Measurements from ENCODE around the gene C9orf50.
"Not testable (repeated sequence)": the region's sequence is repeated elsewhere in the genome, so short reads cannot be mapped to it uniquely, and the experiment has no call there.

C9orf50 gene

DNA sequence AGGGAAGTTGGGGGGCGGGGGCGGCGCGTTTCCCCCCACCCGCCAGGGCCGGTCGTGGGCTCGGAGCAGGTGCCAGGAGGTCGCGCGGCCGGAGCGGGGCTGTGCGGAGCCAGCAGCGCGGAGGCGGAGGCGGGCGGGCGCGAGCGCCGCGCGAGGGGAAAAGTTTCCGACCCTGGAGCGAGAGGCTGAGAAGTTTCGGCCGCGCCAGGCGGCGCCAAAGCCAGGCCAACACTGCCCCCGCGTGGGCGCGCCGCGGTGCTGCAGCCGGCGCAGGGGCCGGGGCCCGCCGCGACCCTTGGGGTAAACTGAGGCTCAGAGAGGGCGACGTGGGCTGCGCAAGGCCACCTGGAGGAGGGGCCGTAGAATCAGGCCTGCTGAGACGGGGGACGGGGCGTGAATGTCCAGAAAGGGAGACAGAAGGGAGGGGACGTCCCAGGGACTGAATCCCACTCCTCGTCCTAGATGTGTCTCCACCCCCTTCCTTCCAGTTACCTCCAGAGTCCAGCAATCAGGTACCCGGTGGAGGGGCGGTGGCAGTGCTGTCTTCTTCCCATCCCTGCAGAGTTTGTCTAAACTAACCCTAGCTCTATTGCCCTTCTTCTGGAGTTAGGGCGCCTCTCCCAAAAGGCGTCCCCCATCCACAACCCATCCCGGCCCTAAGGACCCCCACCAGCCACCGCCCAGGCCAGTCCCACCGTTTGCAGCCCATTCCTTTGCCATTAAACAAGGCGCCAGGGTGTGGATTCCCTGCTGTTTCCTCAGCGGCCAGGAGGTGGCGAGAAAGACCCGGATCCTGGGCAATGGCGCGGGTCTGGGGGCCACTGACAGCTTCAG, 10.2 kb downstream of the C9orf50 start:
- peak; percentile 66 for DNase-seq (ENCODE audit: low spot score)

DNA sequence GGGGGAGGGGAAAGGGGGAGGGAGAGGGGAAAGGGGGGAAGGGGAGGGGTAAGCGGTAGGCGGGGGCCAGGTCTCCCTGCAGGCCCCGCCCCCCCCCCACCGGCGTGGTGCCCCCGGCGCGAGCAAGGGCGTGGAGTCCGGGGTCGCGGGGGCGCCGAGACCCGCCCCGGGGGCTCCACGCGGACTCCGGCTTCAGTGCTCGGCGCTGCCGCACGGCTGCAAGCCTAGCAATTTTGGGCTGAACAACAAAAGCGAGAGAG, 10.8 kb downstream of the C9orf50 start:
- DNase-seq (ENCODE audit: low spot score), result no peak

GRCh38 chr9:129609486-129610212, 11.3 kb downstream of the C9orf50 start:
- DNase-seq (ENCODE audit: low spot score), result no peak

DNA sequence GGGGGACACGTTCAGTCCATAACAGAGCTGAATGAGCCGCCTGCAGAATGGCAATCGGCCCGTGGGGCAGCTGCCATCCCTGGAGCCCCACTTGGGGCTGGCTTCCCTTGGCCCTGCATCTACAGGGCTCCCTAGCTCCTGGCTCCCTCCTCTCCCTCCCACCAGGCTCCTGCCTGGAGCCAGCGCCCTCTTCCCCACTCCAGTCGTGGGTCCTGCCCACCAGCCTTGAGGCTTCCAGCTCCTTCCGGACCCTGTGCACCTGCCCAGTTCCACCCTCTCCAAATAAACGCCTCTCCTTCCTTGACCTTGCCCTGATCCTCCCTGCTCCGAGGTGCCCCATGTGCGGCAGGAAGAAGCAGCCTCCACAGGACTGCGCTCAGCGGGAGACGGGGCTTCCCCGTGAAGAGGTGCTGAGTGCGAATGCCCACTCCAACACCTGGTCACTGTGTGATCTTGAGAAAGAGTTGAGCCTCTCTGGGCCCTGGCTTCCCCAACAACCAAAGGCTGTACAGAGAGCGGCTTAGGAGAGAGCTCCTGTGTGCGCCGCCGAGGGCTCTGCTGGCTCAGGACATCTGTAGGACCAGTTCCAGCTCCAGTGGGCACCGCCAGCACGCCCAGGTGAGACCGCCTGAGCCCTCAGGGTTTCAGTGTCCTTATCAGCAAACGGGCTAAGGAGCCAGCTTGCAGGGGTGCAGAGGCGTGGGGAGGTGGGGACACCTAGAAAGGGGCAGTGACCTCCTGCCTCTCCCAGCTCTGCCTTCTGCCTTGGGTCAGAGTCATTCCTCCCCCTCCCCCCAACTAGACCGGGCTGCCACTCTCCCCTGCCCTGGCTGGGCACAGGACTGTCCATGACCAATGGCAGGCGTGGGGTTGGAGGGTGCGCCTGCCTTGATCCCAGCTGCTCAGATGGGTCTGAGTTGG, 12.1 kb downstream of the C9orf50 start:
- DNase-seq (ENCODE audit: low spot score), result no peak

GRCh38 chr9:129607027-129607387, 13.9 kb downstream of the C9orf50 start:
- no peak for DNase-seq (ENCODE audit: low spot score)

GRCh38 chr9:129606161-129607026, 14.5 kb downstream of the C9orf50 start:
- no peak for DNase-seq (ENCODE audit: low spot score)

DNA sequence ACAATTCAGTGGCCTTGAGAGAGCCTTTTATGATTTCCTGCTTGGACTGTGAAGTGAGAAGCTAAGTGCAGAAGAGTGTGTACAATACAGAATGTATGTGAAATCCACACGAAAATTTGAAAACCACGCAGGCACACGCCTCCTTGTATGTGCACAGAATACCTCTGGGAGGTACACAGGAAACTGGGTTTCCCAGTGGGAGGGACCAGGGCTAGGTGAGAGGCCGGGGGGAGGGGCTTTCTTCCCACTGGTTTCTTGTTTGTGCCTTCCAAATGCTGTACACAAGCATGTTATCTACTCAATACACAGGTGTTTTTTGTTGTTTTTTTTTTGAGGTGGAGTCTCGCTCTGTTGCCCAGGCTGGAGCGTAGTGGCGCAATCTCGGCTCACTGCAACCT, 16.1 kb downstream of the C9orf50 start:
- no peak for DNase-seq (ENCODE audit: low spot score)

GRCh38 chr9:129604056-129604765, 16.7 kb downstream of the C9orf50 start:
- DNase-seq (ENCODE audit: low spot score), result no peak

- no peak for DNase-seq (ENCODE audit: low spot score)
Observed at GRCh38 chr9:129602598-129603415, 18.1 kb downstream of the C9orf50 start.

DNA sequence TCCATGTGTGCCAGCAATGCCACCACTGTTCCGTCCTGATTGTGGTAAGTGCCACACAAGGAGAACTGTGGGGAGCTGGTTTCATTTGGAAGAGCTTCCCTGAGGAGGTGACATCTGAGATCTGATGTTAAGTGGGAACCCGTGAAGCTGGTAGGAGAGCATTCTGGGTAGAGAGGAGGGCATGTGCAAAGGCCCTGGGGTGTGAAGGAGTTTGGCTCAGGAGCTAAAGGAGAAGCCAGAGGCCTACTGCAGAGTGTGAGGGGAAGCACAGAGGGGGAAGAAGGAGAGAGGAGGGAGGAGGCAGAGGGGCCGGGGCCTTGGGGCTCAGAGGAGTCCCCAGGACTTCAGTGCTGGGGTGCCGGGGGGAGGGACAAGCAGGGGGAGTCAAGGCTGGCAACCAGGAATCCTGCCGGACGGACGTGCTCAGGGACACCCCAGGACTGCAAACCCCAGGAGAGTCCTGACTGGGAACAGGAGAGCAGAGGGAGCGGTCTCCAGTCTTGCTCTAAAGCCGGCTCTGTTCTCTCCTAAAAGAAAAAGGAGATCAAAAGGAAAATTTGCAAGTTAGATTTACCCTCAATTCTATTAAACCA, 19.7 kb downstream of the C9orf50 start:
- DNase-seq (ENCODE audit: low spot score), result no peak

GRCh38 chr9:129598089-129598596, 22.8 kb downstream of the C9orf50 start:
- no peak for DNase-seq (ENCODE audit: low spot score)

DNA sequence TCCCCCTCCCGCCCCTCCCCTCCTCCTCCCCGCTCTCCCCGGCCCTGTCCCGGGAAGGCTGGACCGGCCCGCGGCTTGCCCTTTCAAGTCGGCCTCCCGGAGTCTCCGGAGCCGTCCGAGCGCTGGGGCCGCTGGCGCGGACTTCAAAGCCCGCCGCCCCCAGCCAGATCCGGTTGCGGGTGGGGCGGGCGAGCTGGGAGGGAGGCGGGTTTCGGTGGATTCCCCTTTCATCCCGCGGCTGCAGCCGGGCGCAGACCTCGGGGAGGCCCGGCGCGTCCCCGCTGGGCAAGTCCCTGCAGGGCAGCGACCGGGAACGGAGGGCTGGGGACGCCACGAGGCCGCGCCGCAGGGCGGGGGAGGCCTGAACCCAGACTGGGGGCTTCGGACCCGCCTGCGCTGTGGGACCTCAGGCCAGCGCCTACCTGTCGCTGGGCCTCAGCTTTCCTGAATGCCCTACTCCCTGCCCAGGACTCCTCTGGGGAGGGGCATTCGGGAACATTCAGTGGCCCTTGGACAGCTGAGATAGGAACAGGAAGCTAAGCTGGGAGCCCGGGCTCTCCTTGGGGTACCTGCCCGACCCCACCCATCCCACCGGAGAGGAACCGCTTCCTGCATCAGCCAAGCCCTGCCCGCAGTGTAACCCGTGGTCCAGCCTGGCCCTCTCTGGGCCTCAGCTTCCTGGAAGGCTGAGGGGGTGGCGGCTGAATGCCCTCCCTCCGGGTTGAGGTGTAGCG, 23.4 kb downstream of the C9orf50 start:
- no peak for DNase-seq (ENCODE audit: low spot score)

DNA sequence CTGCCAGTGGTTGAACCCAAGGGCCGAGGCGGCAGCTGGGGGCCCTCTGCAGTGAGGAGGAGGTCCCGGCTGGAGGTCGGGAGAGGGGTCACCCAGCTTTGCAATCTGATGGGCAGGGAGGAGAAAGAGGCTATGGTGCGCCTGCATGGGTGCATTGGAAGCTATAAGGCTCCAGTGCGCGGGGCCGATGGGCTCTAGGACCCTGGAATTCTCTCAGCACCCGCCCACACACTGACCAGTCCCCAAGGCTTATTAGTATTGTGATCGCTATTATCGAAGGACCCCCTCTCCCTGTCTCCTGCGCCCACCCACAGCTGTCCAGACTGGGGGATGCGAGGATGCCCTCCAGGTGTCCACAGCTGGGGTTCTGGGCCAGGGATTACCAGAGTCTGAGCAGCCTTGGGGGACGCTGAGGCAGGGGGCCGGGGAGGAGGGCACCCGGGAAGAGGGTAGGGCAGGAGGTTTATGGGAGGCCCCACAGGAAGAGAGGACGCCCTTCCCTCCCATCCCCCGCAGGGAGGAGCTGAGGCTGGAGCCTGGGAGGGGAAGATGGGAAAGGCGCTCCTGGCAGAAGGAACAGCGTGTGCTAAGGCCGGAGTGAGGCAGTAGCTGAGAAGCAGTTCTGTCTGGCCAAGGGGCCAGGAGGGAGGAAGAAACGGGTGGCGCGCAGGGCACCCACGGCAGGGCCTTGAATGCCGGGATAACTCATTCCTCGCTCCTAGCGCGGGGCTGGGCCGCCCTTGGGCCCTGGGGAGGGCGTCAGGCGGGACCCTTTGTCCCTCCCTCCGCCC, 24.2 kb downstream of the C9orf50 start:
- peak; percentile 90 for DNase-seq (ENCODE audit: low spot score)

DNA sequence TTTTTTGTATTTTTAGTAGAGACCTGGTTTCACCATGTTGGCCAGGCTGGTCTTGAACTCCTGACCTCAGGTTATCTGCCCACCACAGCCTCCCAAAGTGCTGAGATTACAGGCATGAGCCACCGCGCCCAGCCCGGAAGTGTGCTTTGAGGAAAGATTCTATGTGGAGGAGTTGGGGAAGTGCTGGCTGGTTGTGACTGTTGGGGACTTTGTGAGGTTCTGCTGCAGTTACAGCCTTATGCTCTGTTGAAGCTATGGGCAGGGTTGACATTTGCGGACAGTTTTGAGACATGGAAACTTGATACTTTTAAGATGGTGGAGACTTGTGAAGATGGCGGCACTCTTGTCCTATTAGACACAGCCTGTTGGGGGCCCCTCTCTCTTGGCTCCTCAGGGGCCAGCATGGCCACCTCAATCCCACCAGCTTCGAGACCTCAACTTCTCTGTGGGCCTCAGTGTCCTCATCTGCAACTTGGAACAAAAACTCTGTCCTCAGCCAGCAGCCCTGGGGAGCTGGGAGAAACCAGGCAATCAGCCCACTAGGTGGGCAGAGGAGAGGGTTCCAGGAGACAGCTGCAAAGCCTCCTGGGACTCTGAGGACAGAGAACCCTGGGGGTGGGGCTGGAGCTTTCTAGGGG, 24.9 kb downstream of the C9orf50 start:
- DNase-seq (ENCODE audit: low spot score), result no peak

GRCh38 chr9:129595311-129595741, 25.6 kb downstream of the C9orf50 start:
- no peak for DNase-seq (ENCODE audit: low spot score)

- no peak for DNase-seq (ENCODE audit: low spot score)
Observed at GRCh38 chr9:129594632-129595031, 26.3 kb downstream of the C9orf50 start.

- not testable (repeated sequence) for DNase-seq (ENCODE audit: low spot score)
Observed at GRCh38 chr9:129592790-129593189, 28.1 kb downstream of the C9orf50 start.

All from SK-N-DZ (cell line).